C1 segment of cervical spinal cord (tissue), 14 donors: ENCODE measurements around the gene PPIC.
"Not testable (repeated sequence)": the region's sequence is repeated elsewhere in the genome, so short reads cannot be mapped to it uniquely, and the experiment has no call there.

Experiments
- DNase-seq, 14 donors: peaks; one replicate each; lab custom pipeline; 2025; lab: John Stamatoyannopoulos, UW

PPIC gene

GRCh38 chr5:123012321-123012720 lies 24.2 kb downstream of the PPIC start:
- no peak for DNase-seq

- no peak for DNase-seq
Measured at GRCh38 chr5:123007754-123008153, 28.8 kb downstream of the PPIC start.

- DNase-seq, result no peak
Measured at GRCh38 chr5:123007182-123007581, 29.3 kb downstream of the PPIC start.

GRCh38 chr5:123001808-123002207 lies 34.7 kb downstream of the PPIC start:
- DNase-seq, result no peak

GRCh38 chr5:123000731-123001130 lies 35.8 kb downstream of the PPIC start:
- no peak for DNase-seq

- DNase-seq, result peak in 1 of 14 donors; percentile 7
Measured at GRCh38 chr5:122999947-123000563, 36.5 kb downstream of the PPIC start.

GRCh38 chr5:122997294-122997693 lies 39.2 kb downstream of the PPIC start:
- DNase-seq, result no peak

- DNase-seq, result peak in 1 of 14 donors; percentile 1
Measured at GRCh38 chr5:122996091-122996490, 40.4 kb downstream of the PPIC start.

- no peak for DNase-seq
Measured at GRCh38 chr5:122985954-122986721, 50.4 kb downstream of the PPIC start.

GRCh38 chr5:122985006-122985700 lies 51.4 kb downstream of the PPIC start:
- DNase-seq, result no peak

- DNase-seq, result no peak
Measured at GRCh38 chr5:122984425-122984824, 52.1 kb downstream of the PPIC start.

- DNase-seq, result no peak
Measured at GRCh38 chr5:122982376-122982775, 54.1 kb downstream of the PPIC start.

- DNase-seq, result no peak
Measured at GRCh38 chr5:122981846-122982245, 54.7 kb downstream of the PPIC start.

- DNase-seq, result no peak
Measured at GRCh38 chr5:122978644-122979297, 57.8 kb downstream of the PPIC start.

GRCh38 chr5:122978068-122978467 lies 58.5 kb downstream of the PPIC start:
- DNase-seq, result no peak

GRCh38 chr5:122977319-122977718 lies 59.2 kb downstream of the PPIC start:
- no peak for DNase-seq

- not testable (repeated sequence) for DNase-seq
Measured at GRCh38 chr5:122974251-122974650, 62.3 kb downstream of the PPIC start.

- not testable (repeated sequence) for DNase-seq
Measured at GRCh38 chr5:122973759-122974158, 62.8 kb downstream of the PPIC start.
